ENCODE data around the gene APP. TPM values are rescaled to one million over a fixed set of nuclear protein-coding genes. Genes with fewer than 3 reads are reported as not detected.

APP gene
- total RNA-seq, 1 experiment from 2014 or later, result 224 TPM

GRCh38 chr21:25859235-25859929 lies 311.2 kb downstream of the APP start:
- H3K4me1 ChIP-seq (replicated peaks; ENCODE audit: insufficient read depth), result no peaks in the 10 kb centered on the region
- no peak overlapping the region for H2AFZ ChIP-seq
- H3F3A ChIP-seq (ENCODE audit: insufficient read depth, low read depth), result no peaks in the 10 kb centered on the region
- intact Hi-C loops (cut with micrococcal nuclease; ENCODE audit: unreplicated experiment), result no loop called here
- H3K36me3 ChIP-seq (ENCODE audit: low read depth), result no peaks in the 10 kb centered on the region
- H3K9me3 ChIP-seq (ENCODE audit: insufficient read depth, low read depth), result no peaks in the 10 kb centered on the region
- H3K4me2 ChIP-seq, result no peak overlapping the region
- no peak overlapping the region for H3K4me3 ChIP-seq
- H3K27ac ChIP-seq, result no peak overlapping the region
- no peaks in the 10 kb centered on the region for H4K20me1 ChIP-seq (ENCODE audit: insufficient read depth)
- DNase-seq, result no peak
- ChIA-PET POLR2A (ENCODE audit: unreplicated experiment) (no interaction called here), CTCF (no interaction called here)
- H3K9me2 ChIP-seq (ENCODE audit: insufficient read depth), result no peaks in the 10 kb centered on the region
- peaks cover 5% of the 10 kb centered on the region; the same call in 1 of the 2 replicates for H3K27me3 ChIP-seq (ENCODE audit: insufficient read depth, low read depth)
- H3K79me2 ChIP-seq (ENCODE audit: low read depth), result no peaks in the 10 kb centered on the region
- no peak for TF ChIP-seq EZH2 (IDR thresholded peaks at IDR 0.05; ENCODE audit: low read depth)
- TF ChIP-seq, protein P1, sequence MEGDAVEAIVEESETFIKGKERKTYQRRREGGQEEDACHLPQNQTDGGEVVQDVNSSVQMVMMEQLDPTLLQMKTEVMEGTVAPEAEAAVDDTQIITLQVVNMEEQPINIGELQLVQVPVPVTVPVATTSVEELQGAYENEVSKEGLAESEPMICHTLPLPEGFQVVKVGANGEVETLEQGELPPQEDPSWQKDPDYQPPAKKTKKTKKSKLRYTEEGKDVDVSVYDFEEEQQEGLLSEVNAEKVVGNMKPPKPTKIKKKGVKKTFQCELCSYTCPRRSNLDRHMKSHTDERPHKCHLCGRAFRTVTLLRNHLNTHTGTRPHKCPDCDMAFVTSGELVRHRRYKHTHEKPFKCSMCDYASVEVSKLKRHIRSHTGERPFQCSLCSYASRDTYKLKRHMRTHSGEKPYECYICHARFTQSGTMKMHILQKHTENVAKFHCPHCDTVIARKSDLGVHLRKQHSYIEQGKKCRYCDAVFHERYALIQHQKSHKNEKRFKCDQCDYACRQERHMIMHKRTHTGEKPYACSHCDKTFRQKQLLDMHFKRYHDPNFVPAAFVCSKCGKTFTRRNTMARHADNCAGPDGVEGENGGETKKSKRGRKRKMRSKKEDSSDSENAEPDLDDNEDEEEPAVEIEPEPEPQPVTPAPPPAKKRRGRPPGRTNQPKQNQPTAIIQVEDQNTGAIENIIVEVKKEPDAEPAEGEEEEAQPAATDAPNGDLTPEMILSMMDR (conservative IDR thresholded peaks at IDR 0.05), result no peak
- no TSS peak for BruUV-seq (replicated peaks)

DNA sequence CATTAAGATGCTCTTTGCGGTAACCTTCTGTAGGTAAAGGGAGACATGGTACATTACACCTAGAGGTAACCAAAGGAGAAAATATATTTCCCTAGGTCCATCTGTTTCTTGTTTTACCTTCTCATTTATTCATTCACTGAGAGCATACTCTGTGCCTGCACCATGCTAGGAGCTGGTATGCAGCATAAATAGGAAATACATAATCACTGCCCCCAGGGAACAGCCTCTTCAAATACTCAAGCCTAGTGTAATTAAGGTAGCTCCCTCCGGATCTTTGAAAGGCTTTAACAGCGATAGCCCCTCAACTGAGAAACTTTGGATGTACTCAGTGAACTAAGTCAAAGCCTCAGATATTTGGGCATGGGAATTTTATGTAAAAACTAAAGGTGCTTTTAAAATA lies 312.2 kb downstream of the APP start:
- Histone ChIP-seq H3F3A (ENCODE audit: insufficient read depth, low read depth) (no peaks in the 10 kb centered on the region), H3K27ac (no peak overlapping the region), H3K9me3 (ENCODE audit: insufficient read depth, low read depth) (no peaks in the 10 kb centered on the region), H3K4me3 (no peak overlapping the region), H3K79me2 (ENCODE audit: low read depth) (no peaks in the 10 kb centered on the region), H4K20me1 (ENCODE audit: insufficient read depth) (no peaks in the 10 kb centered on the region), H2AFZ (no peak overlapping the region), H3K9me2 (ENCODE audit: insufficient read depth) (no peaks in the 10 kb centered on the region), H3K4me1 (replicated peaks; ENCODE audit: insufficient read depth) (no peaks in the 10 kb centered on the region), H3K4me2 (no peak overlapping the region), H3K36me3 (ENCODE audit: low read depth) (no peaks in the 10 kb centered on the region), H3K27me3 (ENCODE audit: insufficient read depth, low read depth) (peaks cover 5% of the 10 kb centered on the region; the same call in 1 of the 2 replicates)
- no TSS peak for BruUV-seq (replicated peaks)
- TF ChIP-seq, protein P1 (conservative IDR thresholded peaks at IDR 0.05), result no peak
- TF ChIP-seq EZH2 (IDR thresholded peaks at IDR 0.05; ENCODE audit: low read depth), result no peak
- intact Hi-C loops (cut with micrococcal nuclease; ENCODE audit: unreplicated experiment), result no loop called here
- POLR2A ChIA-PET (ENCODE audit: unreplicated experiment), result no interaction called here
- no peak for DNase-seq
- CTCF ChIA-PET, result no interaction called here

DNA sequence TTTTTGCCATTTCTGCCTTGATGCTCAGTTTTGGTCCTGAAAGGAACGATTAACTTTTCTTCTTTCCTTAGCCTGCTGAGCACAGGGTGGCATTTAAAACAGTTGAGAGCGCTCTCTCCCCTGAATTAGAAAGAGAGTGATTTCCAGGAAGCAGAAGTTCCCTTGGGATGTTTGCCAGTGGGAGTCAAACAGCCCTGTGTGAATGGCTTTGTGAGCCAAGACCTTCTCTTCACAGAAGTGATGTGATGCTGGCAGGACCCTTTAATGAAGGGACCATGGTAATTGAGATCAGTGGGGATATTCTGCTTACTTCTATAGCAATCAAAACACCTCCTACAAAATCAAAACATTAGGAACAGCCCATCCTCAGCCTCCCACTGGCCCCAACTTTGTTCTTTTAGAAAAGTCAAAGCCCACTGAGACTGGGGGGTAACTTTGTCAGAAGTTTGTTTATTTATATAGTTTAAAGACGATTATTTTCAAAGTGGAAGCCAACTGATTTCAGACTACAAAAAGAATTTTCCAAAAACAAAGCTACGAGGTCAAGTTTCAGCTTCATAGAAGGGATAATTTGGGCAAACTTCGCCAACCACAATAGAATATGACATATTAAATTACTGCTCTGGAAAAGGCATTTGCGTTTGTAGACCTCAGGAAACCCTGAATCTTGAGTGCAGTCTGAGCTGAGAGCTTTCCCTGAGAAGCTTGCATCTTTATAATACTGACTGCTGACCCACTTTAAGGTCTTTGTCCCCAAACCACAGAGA lies 313.1 kb downstream of the APP start:
- BruUV-seq (replicated peaks), result no TSS peak
- H2AFZ ChIP-seq, result no peak overlapping the region

More for the DNA sequence above, 313.1 kb downstream of the APP start:
- H4K20me1 ChIP-seq (ENCODE audit: insufficient read depth), result no peaks in the 10 kb centered on the region
- no peaks in the 10 kb centered on the region for H3K9me3 ChIP-seq (ENCODE audit: insufficient read depth, low read depth)
- no peaks in the 10 kb centered on the region for H3K9me2 ChIP-seq (ENCODE audit: insufficient read depth)
- H3F3A ChIP-seq (ENCODE audit: insufficient read depth, low read depth), result no peaks in the 10 kb centered on the region
- no peaks in the 10 kb centered on the region for H3K4me1 ChIP-seq (replicated peaks; ENCODE audit: insufficient read depth)
- no peaks in the 10 kb centered on the region for H3K36me3 ChIP-seq (ENCODE audit: low read depth)
- POLR2A ChIA-PET (ENCODE audit: unreplicated experiment), result no interaction called here
- H3K27ac ChIP-seq, result no peak overlapping the region
- intact Hi-C loops (cut with micrococcal nuclease; ENCODE audit: unreplicated experiment), result no loop called here
- no peak for TF ChIP-seq EZH2 (IDR thresholded peaks at IDR 0.05; ENCODE audit: low read depth)
- TF ChIP-seq, protein P1 (conservative IDR thresholded peaks at IDR 0.05), result no peak
- H3K4me2 ChIP-seq, result no peak overlapping the region
- DNase-seq, result no peak
- peaks cover 5% of the 10 kb centered on the region; the same call in 1 of the 2 replicates for H3K27me3 ChIP-seq (ENCODE audit: insufficient read depth, low read depth)
- CTCF ChIA-PET, result no interaction called here
- H3K4me3 ChIP-seq, result no peak overlapping the region
- H3K79me2 ChIP-seq (ENCODE audit: low read depth), result no peaks in the 10 kb centered on the region

Measured in PC-9 (cell line).